Gastrocnemius medialis (tissue), 4 donors: ENCODE results near the gene DEGS2.

Experiments
- POLR2A ChIP-seq, 2 donors: fragments of 450-650 bp; IDR thresholded peaks; one replicate each; pipeline ENCODE4 v1.6.1; 2017; ENCODE audit warnings: antibody characterized with exemption in 2 of 2, mild to moderate bottlenecking in 2 of 2, moderate library complexity in 2 of 2
- TF ChIP-seq, protein P1 (sequence below), 5 experiments: fragments of 450-650 bp in 3 of 5; fragments of 200-600 bp in 2 of 5; sonication (generic) in 2 of 5; IDR thresholded peaks in 4 of 5; conservative IDR thresholded peaks in 1 of 5; 1 replicate in 4 of 5; 2 replicates in 1 of 5; pipeline ENCODE4 v1.5.1; 2016 to 2019; ENCODE audit warnings: antibody characterized with exemption in 5 of 5, mild to moderate bottlenecking in 3 of 5, moderate library complexity in 3 of 5

DNA sequence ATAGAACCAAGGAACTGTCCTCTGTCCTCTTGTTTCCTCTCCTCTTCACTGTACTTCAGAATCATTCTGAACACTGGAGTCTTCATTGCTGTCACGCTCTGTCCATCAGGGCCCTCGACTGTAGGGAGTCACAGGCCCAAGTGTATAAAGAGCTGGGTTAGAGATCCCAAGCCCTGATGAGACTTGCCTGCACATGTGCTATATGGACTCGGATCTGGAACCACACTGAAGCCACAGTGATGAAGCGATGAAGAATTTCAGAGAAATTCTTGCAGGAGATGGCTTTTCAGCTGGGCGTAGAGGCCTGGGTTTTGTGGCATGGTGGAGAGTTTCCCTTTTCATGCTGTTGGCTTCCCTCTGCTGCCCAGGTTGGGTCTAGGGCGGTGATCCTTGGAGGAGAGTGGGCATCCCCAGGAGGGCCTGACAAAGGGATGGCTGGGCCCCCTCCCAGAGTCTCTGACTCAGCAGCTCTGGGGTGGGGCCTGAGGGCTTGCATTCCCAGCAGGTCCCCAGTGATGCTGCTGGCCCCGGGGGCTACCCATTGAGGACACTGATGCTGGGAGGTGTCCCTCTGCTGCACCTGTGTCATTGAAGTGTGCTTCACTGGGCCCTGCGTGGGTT is 39.9 kb upstream of the DEGS2 start:
- TF ChIP-seq, protein P1, sequence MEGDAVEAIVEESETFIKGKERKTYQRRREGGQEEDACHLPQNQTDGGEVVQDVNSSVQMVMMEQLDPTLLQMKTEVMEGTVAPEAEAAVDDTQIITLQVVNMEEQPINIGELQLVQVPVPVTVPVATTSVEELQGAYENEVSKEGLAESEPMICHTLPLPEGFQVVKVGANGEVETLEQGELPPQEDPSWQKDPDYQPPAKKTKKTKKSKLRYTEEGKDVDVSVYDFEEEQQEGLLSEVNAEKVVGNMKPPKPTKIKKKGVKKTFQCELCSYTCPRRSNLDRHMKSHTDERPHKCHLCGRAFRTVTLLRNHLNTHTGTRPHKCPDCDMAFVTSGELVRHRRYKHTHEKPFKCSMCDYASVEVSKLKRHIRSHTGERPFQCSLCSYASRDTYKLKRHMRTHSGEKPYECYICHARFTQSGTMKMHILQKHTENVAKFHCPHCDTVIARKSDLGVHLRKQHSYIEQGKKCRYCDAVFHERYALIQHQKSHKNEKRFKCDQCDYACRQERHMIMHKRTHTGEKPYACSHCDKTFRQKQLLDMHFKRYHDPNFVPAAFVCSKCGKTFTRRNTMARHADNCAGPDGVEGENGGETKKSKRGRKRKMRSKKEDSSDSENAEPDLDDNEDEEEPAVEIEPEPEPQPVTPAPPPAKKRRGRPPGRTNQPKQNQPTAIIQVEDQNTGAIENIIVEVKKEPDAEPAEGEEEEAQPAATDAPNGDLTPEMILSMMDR (IDR thresholded peaks at IDR 0.05 in 4 of 5, conservative IDR thresholded peaks at IDR 0.05 in 1 of 5), result no peak
- TF ChIP-seq POLR2A (IDR thresholded peaks at IDR 0.05), result no peak
